Breast epithelium (tissue), 4 donors: Measurements from ENCODE around the gene RDH16. TPM values are rescaled to one million over a fixed set of nuclear protein-coding genes. Genes with fewer than 3 reads are reported as not detected.

ENCODE experiments used
- DNase-seq, 2 donors: peaks; one replicate each; pipeline ENCODE4 v3.0.0-alpha.2; 2019; ENCODE audit warnings: low spot score in 2 of 2
- H3K27ac ChIP-seq, 2 donors: fragments of 200-600 bp; sonication (generic) in 1 of 2; one replicate each; pipeline ENCODE4 v1.5.1; 2016 to 2019; ENCODE audit warnings: mild to moderate bottlenecking in 1 of 2
- H3K27me3 ChIP-seq, 2 donors: fragments of 200-600 bp; sonication (generic) in 1 of 2; one replicate each; pipeline versions ENCODE4 v1.5.1 to v1.6.0; 2017 to 2019; ENCODE audit warnings: control low read depth in 1 of 2, mild to moderate bottlenecking in 1 of 2
- H3K36me3 ChIP-seq: fragments of 200-600 bp; one replicate; pipeline ENCODE4 v1.5.1; 2019
- H3K4me1 ChIP-seq, 2 donors: fragments of 200-600 bp; sonication (generic); one replicate each; pipeline ENCODE4 v1.5.1; 2016 to 2019; ENCODE audit warnings: control low read depth in 1 of 2
- H3K4me3 ChIP-seq, 3 donors: fragments of 200-600 bp; sonication (generic); 1 replicate in 2 of 3; 2 replicates in 1 of 3; pipeline ENCODE4 v1.5.1; 2016 to 2019; ENCODE audit warnings: mild to moderate bottlenecking in 3 of 3, moderate library complexity in 2 of 3
- H3K9me3 ChIP-seq, 2 donors: fragments of 200-600 bp; sonication (generic) in 1 of 2; one replicate each; pipeline ENCODE4 v1.5.1; 2016 to 2019; ENCODE audit warnings: control low read depth in 1 of 2
- CTCF ChIP-seq, 3 donors: fragments of 450-650 bp; IDR thresholded peaks; one replicate each; pipeline ENCODE4 v1.5.1; 2016 to 2017; ENCODE audit warnings: antibody characterized with exemption in 3 of 3, mild to moderate bottlenecking in 3 of 3, moderate library complexity in 3 of 3
- POLR2A ChIP-seq: fragments of 450-650 bp; IDR thresholded peaks from one replicate; pipeline ENCODE4 v1.6.1; 2016; ENCODE audit warnings: antibody characterized with exemption, mild to moderate bottlenecking, moderate library complexity
- POLR2AphosphoS5 ChIP-seq, 3 donors: sonication (generic); formaldehyde crosslinking; IDR thresholded peaks; one replicate each; pipeline ENCODE4 v1.6.1; 2017; ENCODE audit warnings: antibody characterized with exemption in 3 of 3
- intact Hi-C: fragments of 100-400 bp; cut with DNase I; formaldehyde crosslinking; loops from one replicate; pipeline ENCODE4 v1.15.1; 2023; ENCODE audit warnings: low total_unique reads
- total RNA-seq, 3 donors: library from RNA; depleted of rRNA; stranded (reverse); fragments of >200 nt; gene quantifications; one replicate each; pipeline ENCODE4 v1.1.0, GENCODE V29; 2016

Gene RDH16
- total RNA-seq, 3 donors from 2014 or later = 0.48 to 1.3 (median 0.59) TPM

- intact Hi-C loops = no loop called here
- Histone ChIP-seq H3K27ac (no peak overlapping the region), H3K9me3 (peaks cover 0 to 8% of the 10 kb centered on the region in 2 donors), H3K36me3 (no peaks in the 10 kb centered on the region), H3K4me3 (no peak overlapping the region), H3K27me3 (no peaks in the 10 kb centered on the region), H3K4me1 (no peaks in the 10 kb centered on the region)
- no peak for TF ChIP-seq POLR2A
- TF ChIP-seq POLR2AphosphoS5 (IDR thresholded peaks at IDR 0.05) = no peak
- TF ChIP-seq CTCF (IDR thresholded peaks at IDR 0.05) = no peak
- DNase-seq = no peak
These were observed 1.7 kb downstream of the RDH16 start for GRCh38 chr12:56955631-56956256.

- no peaks in the 10 kb centered on the region for H3K36me3 ChIP-seq
- intact Hi-C loops = no loop called here
- H3K27me3 ChIP-seq = no peaks in the 10 kb centered on the region
- no peak for DNase-seq
- no peak overlapping the region for H3K4me3 ChIP-seq
- no peak overlapping the region for H3K27ac ChIP-seq
- TF ChIP-seq POLR2A (no peak), POLR2AphosphoS5 (IDR thresholded peaks at IDR 0.05) (no peak), CTCF (IDR thresholded peaks at IDR 0.05) (no peak)
- no peaks in the 10 kb centered on the region for H3K4me1 ChIP-seq
- peaks cover 0 to 8% of the 10 kb centered on the region in 2 donors for H3K9me3 ChIP-seq
These were observed 2.5 kb downstream of the RDH16 start for GRCh38 chr12:56954958-56955355.

- Histone ChIP-seq H3K4me3 (no peak overlapping the region), H3K27me3 (no peaks in the 10 kb centered on the region), H3K36me3 (no peaks in the 10 kb centered on the region), H3K4me1 (no peaks in the 10 kb centered on the region), H3K27ac (no peak overlapping the region), H3K9me3 (peaks cover 0 to 8% of the 10 kb centered on the region in 2 donors)
- intact Hi-C loops = no loop called here
- no peak for DNase-seq
- TF ChIP-seq POLR2AphosphoS5 (IDR thresholded peaks at IDR 0.05) (no peak), POLR2A (no peak), CTCF (IDR thresholded peaks at IDR 0.05) (no peak)
These were observed 3.1 kb downstream of the RDH16 start for GRCh38 chr12:56954057-56954957.

GRCh38 chr12:56953314-56953713 lies 4.1 kb downstream of the RDH16 start:
- H3K36me3 ChIP-seq = no peaks in the 10 kb centered on the region
- peaks cover 0 to 4% of the 10 kb centered on the region in 2 donors for H3K9me3 ChIP-seq
- H3K4me1 ChIP-seq = no peaks in the 10 kb centered on the region
- H3K4me3 ChIP-seq = no peak overlapping the region
- H3K27ac ChIP-seq = no peak overlapping the region
- intact Hi-C loops = no loop called here
- no peak for DNase-seq
- TF ChIP-seq POLR2A (no peak), POLR2AphosphoS5 (IDR thresholded peaks at IDR 0.05) (no peak), CTCF (IDR thresholded peaks at IDR 0.05) (no peak)
- H3K27me3 ChIP-seq = no peaks in the 10 kb centered on the region
